Bone marrow (tissue), 2 donors: ENCODE data around the gene EED.
"Not testable (repeated sequence)": the region's sequence is repeated elsewhere in the genome, so short reads cannot be mapped to it uniquely, and the experiment has no call there.

Experiments
- DNase-seq, 2 donors: peaks; one replicate each; lab custom pipeline; 2025; lab: John Stamatoyannopoulos, UW

Gene EED

DNA sequence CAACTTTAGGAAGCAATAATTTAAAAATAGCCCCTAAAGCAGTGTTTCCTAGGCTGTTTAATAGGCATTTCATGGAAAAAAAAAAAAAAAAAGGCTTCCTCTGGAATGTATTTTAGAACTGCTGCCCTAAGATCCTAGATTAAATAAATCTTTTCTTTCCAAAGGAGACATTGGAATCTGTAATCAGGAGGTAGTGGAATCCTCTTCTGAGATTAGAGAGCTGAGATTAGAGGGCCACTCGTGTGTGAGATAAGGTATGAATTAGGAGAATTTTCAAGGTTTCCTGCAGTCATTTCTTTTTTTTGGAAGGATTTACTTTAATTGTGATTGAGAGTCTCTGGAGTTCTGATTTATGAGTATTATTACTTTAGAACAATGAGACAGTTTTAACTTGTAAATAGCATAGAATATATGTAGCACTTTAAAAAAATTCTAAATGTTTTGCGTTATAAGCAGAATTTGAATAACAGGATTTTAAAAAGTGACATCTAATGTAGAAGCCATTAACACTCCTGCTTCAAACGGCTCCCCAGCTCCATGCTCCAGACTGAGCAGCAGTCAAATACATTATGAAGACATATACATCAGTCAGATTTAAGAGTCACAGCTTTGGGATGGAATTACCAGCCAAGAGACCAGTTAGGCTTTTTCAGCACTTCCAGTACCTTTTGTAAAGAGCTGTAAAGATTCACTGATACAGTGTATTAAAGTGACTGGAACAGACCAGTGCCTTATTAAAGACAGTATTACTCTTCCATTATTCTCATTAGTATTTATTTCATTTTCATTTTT is 5.0 kb downstream of the EED start:
- DNase-seq, result no peak

DNA sequence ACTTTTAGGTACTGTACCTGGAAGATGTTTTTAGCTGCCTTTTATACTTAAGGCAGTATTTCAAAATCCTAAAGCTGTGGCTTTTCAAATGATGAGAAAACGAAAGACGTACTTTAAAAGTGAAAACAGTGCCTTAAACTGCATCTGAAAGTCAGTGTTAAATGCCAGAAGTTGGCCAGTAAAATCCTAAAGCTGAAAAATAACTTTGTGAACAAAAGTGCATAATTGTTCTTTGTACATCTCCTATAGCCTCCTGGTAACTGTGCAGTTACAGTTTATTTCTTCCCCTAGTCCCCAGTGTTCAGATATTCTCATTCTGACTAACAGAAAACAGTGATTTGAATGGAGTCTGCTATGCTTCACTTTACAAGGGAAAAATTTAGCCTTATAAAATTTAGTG is 6.8 kb downstream of the EED start:
- DNase-seq, result no peak

GRCh38 chr11:86255896-86256295 is 11.3 kb downstream of the EED start:
- no peak for DNase-seq

GRCh38 chr11:86256608-86257007 is 12.1 kb downstream of the EED start:
- DNase-seq, result no peak

- no peak for DNase-seq
These were observed 12.9 kb downstream of the EED start for GRCh38 chr11:86257446-86257845.

- no peak for DNase-seq
These were observed 15.2 kb downstream of the EED start for GRCh38 chr11:86259730-86260129.

DNA sequence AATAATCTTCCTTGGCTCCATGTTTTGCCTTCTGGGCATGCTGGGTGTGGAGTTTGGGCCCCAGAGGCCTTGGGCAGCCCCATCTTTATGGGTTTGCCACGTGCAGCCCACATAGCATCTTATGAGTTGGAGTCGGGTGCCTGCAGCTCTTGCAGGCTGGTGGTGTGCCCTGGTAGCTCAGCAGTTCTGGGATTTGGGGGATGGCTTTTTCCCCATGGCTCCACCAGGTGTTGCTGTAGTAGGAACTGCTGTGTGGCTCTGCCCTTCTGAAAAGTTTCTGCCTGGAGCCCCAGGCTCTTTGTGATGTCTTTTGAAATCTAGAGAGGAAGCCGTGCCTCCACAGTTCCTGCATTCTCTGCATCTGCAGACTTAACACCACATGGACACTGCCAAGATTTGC is 16.8 kb downstream of the EED start:
- no peak for DNase-seq

GRCh38 chr11:86262387-86262786 is 17.8 kb downstream of the EED start:
- no peak for DNase-seq

DNA sequence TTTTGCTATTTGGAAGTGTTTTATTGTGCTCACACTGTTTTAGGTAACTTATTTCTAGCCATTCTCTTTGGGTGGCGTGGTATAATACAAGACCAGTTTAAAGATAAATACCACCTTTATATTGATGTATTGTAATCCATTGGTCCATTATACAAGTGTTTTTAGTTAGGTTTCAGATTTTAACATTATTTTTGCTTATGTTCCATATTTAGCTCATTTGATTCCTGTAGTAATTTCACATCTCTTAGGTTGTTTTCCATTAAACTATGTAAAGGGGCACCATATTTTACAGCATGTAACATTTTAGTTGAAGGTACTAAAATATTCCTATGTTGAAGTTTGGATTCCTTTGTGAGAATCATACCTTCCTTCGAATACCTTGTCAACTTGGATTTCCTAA is 20.1 kb downstream of the EED start:
- DNase-seq, result no peak

DNA sequence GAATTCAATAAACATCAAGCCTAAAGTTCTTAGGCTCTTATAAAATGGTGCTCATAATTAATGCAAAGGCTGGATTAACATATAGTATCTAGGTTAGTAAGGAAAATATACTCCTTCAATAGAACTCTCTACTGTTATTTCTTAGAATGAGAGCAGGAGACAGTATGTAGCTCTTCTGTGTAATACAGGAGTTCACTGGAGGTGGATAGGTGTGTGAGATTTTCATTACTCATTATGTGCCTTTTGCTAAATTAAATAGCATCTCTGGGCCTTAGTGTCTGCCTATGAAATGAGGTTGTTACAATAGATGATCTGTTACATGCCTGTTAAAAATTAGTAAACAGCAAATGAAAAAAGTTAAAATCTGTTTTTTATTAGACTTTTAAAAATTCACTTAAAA is 20.6 kb downstream of the EED start:
- no peak for DNase-seq

DNA sequence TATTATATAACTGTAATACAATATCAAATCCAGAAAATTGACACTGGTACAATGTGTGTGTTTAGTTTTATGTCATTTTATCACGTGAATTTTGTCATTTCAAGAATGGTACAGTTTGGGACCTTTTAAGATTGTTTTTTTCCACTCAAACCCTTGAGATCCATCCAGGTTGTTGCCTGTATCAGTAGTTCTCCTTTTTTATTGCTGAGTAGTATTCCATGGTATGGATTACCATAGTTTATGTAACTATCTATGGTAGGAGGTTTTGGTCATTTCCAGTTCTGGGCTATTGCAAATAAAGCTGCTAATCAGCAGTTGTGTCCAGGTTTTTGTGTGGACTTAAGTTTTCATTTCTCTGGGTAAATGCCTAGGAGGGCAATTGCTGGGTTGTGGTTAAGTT is 25.1 kb downstream of the EED start:
- DNase-seq, result no peak

DNA sequence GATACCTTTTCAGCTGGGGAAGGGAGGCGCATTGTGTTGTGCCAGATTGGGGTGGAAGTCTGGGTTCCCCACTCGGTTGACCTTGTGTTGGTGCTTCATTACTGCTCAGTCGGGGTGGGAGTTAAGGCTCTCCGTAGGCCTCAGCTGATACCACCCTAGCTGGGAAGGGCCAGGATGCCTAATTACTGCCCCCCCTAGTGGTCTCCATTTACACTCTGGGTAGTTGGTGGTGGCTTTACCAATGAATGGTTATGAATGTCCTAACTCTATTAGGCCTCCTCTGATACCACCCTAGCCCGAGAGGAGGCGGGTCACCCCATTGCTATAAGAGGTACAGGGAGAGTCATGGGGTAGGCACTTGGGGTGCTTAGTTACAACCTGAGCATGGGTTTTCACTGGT is 29.9 kb downstream of the EED start:
- DNase-seq, result no peak

GRCh38 chr11:86274999-86275398 is 30.4 kb downstream of the EED start:
- DNase-seq, result no peak

- DNase-seq, result no peak
These were observed 31.2 kb downstream of the EED start for GRCh38 chr11:86275493-86276370.

- DNase-seq, result no peak
These were observed 33.2 kb downstream of the EED start for GRCh38 chr11:86277741-86278140.

DNA sequence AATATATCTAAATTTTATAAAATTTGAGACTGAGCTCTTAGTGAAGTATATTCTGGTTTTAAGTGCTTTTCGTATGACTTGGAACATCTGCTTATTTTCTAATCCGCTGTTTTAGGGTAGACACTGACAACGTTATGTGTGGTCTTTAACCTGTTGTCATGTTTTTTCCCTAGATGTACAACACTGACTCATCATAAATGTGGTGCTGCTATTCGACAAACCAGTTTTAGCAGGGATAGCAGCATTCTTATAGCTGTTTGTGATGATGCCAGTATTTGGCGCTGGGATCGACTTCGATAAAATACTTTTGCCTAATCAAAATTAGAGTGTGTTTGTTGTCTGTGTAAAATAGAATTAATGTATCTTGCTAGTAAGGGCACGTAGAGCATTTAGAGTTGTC is 33.7 kb downstream of the EED start:
- no peak for DNase-seq

DNA sequence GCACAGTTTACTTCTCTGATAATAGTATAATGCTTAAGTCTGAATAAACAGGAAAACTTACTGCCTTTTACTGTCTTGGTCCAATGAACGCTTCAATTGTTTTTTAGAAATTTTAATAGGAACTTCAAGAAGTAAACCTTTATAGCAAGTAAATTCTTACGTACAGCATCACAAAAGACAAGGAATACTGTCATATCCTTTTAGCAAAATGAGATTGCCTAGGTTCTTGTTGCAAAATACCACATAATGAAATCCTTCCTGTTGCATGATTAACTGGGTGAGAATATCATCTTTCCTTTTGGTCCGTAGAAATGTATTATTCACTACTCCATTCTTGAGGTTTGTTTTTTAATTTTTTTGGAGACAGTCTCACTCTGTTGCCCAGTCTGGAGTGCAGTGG is 35.2 kb downstream of the EED start:
- no peak for DNase-seq

- no peak for DNase-seq
These were observed 42.9 kb downstream of the EED start for GRCh38 chr11:86287468-86287796.

DNA sequence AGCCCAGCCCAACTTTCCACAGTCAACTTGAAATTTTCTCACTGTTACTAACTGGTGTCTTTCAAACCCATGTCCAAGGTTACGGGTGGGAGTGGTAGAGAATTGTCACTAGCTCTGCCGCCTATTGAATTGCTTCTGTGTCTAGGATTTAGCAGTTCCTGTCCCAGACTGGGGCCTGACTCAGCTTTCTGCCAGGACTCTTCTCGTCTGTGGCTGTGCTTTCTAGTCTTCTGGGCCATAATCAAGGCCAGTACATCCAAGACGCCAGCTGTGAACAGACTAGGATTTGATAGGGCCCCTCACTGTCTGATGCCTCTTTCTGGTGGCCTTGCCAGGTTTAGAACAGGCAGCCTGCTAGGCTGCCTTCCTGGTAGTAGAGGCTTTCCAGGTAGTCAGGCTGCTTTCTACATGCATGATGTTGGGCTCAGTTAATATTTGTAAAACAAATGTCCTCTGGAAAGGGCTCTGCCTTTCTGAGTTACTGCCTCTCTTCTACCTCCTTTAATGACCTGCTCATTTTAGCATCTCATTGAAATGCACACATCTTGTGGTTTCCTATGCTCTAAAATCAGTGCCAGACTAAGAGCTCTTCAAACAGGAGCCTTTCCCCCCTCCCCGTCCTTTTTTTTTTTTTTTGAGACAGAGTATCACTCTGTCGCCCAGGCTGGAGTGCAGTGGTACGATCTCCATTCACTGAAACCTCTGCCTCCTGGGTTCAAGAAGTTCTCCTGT is 44.4 kb downstream of the EED start:
- no peak for DNase-seq

DNA sequence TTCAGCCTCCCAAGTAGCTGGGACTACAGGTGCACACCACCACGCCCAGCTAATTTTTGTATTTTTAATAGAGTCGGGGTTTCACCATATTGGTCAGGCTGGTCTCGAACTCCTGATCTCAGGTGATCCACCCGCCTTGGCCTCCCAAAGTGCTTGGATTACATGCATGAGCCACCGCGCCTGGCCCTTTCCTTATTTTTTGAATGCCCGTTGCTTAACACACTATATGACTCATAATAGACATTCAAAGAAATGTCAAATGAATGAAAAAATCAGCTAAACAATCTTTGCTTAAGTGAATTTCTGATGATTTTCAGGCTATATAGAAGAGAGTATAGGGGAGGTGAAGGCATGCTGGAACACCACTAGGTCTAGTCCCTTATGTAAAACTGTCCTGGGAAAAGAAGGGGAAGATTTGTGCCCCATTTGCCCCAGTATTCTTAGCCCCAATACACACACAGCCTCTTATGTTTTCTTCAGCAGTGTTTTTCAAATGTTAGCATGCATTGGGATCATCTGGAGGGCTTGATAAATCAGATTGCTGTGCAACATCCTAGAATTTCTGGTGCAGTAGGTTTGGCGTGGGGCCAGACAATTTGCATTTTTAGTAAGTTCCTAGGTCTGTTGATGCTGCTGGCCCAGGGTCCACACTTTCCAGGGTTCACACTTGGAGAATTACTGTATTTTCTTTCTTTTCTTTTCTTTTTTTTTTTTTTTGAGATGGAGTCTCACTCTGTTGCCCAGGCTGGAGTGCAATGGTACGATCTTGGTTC is 45.1 kb downstream of the EED start:
- not testable (repeated sequence) for DNase-seq

DNA sequence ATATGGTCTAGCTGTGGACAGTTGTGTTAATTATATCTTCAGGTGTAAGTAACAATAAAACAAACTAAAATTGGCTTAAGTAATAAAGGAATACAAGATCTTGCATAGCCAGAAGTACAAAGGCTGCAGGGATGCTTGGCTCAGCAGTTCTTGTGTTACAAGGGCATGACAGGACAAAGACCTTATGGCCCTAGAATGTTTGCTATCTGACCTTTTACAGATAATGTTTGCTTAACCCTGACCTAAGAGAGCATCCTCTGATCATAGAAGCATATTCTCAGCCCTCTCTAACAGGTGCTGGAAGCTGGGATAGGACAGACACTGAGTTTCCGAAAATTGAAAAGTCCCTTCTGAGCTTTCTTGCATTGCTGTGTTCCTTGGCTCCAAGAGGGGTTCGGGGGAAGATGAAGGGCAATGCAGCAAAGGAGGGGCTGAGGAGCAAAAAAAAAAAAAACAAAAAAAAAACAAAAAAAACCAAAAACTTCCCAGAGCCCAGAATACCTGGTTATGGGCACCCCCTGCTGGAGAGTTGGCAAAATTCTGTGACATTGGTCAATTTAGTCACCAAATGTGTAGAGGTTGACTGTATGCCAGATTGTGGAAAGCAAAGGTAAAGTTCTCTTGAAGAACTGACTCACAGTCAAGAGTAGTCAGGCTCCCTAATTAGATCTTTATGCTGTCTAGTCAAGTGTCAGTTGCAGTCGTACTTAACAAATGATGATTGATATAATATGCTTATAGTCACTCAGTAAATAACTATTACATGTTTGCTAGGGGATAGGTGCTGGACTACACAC is 47.1 kb downstream of the EED start:
- DNase-seq, result peak in 1 of 2 donors; percentile 46
